ENCODE data around the gene SAMD1.

SAMD1 gene

GRCh38 chr19:14090509-14091080 lies at the start of gene SAMD1:
Gene SAMD1, minus strand, starts transcription at chr19:14090751.
- peak; percentile 72 for DNase-seq

DNA sequence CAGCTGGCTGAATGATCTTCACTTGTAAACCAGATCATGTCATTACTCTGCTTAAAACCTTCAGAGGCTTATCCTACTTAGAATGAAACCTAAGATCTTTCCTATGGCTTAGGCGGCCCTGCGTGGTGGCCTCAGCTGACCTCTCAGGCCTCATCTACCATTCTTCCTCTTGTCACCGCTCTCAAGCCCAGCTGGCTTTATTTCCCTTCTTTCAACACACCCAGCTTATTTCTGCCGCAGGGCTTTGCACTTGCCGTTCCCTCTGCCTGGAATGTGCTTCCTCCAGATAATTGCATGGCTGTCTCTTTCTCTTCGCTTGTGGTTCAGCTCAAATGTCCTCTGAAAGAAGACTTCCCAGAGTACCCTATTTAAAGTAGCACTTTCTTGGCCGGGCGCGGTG lies 49.4 kb upstream of the SAMD1 start:
- DNase-seq: no peak

DNA sequence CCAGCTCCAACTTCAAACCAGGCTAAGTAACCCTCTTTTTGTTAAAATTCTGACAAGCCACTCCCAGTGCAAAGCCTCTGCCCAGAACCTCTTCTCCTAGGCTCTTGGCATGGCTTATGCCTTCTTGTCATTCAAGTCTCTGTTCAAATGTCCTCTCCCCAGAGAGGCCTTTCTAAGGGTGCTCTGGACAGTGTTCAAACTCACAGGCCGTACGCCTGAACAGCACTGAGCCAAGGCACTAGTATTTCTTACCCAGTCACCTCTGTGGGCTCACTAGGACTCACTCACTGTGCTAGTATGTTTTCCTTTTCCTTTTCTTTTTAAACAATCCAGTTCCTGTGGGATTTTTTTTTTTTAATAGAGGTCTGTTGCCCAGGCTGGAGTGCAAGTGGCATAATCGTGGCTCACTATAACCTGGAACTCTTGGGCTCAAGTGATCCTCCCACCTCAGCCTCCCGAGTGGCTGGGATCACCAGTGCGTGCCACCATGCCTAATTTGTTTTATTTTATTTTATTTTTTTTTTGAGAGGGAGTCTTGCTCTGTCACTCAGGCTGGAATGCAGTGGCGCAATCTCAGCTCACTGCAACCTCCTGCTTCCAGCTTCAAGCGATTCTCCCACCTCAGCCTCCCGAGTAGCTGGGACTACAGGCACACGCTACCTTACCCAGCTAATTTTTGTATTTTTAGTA lies 48.2 kb upstream of the SAMD1 start:
- no peak for DNase-seq

DNA sequence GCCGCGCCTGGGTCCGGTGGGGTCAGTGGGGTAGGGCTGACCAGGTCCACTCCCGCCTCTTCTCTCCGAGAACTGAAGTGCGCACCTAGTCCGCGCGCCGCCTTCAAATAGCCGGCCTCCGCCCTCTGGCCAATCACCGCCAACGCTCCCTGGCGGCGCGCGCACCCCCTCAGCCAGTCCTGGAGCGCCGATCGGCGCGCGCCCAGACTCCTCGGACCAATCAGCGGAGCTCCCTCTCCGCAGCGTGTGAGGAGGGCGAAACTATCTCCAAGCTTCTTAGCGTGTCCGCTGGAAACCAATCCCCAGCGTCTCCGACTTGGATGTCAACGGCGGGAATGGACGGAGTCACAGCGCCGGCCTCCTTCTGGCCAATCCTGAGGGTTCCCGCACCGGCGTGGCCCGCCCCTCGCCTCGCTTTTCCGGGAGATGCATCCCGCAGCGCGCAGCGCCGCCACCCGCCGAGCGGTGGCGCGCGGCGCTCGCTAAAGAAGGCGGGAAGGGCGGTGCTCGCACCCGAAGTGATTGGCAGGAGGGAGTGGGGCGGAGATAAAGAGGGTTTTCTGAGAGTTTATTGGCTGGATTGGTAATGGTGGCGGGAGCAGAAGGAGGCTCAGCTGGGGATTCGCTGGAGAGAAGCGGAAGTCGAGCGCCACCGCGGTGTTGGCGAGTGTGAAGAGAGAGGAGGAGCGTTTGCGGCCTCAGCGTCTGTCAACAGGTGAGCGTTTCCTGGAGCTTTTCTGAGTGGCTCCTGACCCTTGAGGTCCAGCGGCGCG lies 46.1 kb upstream of the SAMD1 start, which contains the start of gene ASF1B:
Gene ASF1B (minus strand): TSS at position 81 of the 773 bp plus-strand sequence. CDS start 133 bp downstream, outside the sequence.
- peak; percentile 100 for DNase-seq

- DNase-seq: no peak
Observed at GRCh38 chr19:14135985-14136508, 45.5 kb upstream of the SAMD1 start.

- no peak for DNase-seq
Observed at GRCh38 chr19:14135355-14135754, 44.8 kb upstream of the SAMD1 start.

GRCh38 chr19:14127929-14128509 lies 37.5 kb upstream of the SAMD1 start:
- no peak for DNase-seq

GRCh38 chr19:14127176-14127575 lies 36.6 kb upstream of the SAMD1 start:
- DNase-seq: no peak

- no peak for DNase-seq
Observed at GRCh38 chr19:14122924-14123323, 32.4 kb upstream of the SAMD1 start.

DNA sequence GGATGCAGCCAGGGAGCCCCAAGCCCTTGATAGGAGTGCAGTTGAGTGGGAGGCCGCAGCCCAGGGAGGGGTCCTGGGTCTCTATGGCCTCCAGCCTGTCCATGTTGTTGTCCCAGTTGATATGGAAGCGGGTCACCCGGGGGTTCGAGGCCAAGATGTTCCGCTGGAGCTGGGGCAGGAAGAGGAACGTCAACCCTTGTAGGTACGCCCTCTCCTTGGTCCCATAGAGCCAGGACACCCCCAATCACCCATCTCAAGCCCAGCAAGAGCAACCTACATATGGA lies 29.9 kb upstream of the SAMD1 start:
- DNase-seq: no peak

DNA sequence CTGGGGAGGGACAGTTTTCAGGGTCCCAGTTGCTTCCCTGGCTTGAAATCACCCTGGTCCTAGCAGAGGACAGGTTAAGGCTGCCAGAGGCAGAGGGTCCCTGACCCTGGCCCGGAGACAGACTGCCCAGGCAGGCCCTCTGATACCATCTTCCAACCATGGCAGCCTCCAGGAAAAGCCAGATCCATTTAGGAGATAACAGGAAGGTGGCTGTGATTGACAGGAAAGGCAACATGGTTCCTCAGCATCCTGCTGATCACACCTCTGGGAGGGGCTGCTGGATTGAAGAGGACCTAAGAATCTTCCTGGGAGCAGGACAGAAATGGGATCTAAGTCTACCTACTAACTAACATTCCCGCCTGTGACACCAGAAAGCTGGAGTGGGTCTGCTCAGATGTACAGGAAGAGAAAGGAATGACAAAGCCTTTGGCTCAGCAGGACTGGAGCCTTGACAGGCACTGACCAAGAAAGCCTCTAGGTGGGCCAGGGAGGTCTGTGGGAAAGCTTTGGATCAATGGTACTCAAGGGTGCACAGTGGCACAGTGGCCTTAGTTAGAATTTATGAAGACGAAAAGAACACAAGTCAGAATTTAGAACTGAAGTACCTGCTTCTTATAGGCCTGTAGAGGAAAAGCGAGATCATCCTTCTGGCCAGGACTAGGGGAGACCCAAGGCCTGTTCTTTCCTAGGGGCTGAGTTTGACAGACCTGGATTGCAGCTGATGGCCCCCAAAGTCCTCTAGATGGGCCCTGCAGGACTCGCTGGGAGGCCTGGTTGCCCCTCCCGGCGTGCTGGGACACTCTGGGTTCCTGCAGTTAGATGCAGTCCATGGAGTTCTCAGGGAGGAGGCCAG lies 29.3 kb upstream of the SAMD1 start:
- no peak for DNase-seq

DNA sequence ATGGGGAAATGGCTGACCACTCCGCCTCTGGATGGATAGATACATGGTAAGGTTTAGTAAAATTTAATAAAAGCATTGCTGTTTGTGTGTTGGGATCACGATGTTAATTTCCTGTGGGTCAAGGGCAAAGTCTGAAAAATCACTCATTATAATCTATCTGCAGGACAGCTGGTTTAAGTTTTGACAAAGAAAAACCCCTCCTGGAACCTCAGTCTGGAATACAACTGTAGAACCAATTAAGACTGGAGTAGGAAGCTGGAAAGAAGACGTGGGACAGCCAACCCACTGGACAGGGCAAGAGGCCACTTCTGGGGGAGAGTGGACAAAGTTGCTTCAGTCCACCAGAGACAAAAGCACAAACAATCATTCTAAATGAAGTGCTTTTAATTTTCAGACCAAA lies 28.6 kb upstream of the SAMD1 start:
- DNase-seq: no peak

GRCh38 chr19:14118165-14119051 lies 27.9 kb upstream of the SAMD1 start:
- no peak for DNase-seq

DNA sequence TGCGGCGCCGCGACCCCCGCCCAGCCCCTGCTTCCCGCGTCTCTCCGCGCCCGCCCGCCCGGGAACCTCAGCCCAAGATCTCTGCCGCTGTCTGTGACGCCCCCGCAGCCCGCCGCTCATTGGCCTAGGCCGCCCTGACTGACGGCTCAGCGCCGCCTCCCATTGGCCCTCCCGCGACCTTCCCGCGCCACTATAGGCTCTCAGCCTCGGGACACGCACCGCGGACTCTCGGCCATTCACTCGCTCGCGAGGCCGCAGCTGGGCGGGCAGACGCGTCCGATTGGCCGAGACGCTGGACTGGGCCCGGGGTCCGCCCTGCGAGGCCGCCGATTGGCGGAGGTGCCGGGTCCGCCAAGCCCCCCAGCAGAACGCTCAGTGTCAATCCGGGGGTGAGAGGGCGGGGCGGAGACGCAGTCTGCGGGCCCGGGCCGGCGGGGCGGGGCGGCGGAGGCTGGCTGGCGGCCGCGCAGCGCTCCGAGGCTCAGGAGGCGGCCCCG lies 27.2 kb upstream of the SAMD1 start, which contains the start of gene PRKACA:
Gene PRKACA (minus strand): TSS at position 95 of the 497 bp plus-strand sequence. CDS start 215 bp downstream, outside the sequence.
- peak; percentile 98 for DNase-seq

GRCh38 chr19:14116918-14117578 lies 26.5 kb upstream of the SAMD1 start:
- no peak for DNase-seq

DNA sequence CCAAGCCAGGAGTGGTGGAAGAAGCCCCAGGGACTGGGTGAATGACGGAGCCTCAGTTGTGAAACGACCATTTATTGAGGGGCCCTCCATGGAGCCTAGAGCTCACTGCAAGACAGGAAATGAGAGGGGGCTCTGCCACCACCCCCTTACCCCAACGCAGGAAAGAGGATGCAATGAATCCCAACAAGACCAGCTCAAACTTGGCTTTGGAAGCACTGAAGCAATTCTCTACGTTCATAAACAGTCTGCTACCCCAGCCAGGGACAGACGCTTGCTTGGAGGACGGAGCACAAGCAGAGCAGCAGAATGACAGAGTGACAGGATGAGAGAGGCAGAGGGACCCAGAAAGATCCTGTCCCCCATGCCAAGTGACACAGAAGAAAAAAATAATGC lies 26.0 kb upstream of the SAMD1 start:
- DNase-seq: no peak

- DNase-seq: no peak
Observed at GRCh38 chr19:14115756-14116155, 25.2 kb upstream of the SAMD1 start.

GRCh38 chr19:14114854-14115253 lies 24.3 kb upstream of the SAMD1 start:
- no peak for DNase-seq

DNA sequence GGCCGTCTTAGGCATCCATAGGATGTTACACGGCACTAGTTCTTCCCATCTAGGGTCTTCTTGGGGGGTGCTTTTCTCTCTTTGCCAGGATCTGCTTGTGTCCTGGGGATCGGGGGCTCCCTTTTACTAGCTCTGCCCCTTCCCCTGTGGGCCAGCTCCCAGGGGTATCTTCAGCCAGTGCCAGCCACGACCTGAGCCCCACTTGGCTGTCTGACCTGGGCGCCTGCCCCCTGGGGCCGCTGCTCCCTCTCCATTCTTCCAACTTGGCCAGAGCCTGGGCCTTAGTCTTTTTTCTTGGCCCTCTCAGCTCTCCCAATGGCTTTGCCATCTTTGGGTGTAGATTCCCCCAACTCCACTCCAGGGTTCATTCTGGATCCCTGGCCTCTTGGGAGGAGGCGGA lies 23.9 kb upstream of the SAMD1 start:
- DNase-seq: no peak

DNA sequence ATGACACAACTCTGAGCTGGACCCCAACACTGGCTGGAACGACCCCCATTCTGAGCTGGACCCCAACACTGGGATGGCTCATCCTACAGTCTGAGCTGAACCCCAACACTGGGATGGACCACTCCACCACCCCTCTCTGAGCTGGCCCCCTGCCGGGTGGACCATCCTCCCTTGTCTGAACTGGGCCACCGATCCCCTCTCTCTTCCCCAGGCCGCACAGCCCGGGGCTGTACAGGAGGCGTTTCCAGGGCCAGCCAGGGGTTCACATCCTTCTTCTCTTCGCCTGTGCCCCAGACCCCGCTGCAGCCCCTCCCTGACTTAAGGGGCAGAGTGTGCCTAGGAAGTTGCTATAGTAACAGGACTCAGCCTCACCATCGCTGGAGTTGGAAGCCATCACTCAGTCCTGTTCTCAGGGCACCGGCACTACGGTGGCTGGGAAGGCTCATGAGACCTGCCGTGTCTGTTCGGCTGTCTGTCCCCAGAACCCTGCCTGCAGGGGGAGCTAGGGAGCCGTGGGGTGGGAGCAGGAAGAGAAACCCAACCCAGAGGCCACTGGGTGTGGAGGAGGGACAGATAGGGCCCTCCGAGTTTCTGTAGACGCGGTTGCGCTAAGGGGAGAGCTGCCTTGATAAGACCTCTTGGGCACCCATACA lies 23.3 kb upstream of the SAMD1 start:
- DNase-seq: no peak
